ENCODE data around the gene PIGO. TPM values are rescaled to one million over a fixed set of nuclear protein-coding genes. Genes with fewer than 3 reads are reported as not detected.

PIGO gene
- total RNA-seq, 1 experiment from 2014 or later: 23.4 TPM

GRCh38 chr9:35103660-35104191, 7.3 kb upstream of the PIGO start:
- no peak overlapping the region for H2AK5ac ChIP-seq (ENCODE audit: insufficient read length, low read length)
- H4K5ac ChIP-seq (ENCODE audit: insufficient read length, low read depth, low read length): no peak overlapping the region
- H3K9me3 ChIP-seq (ENCODE audit: control insufficient read depth, low read depth, low read length): no peaks in the 10 kb centered on the region
- WGBS (ENCODE audit: extremely low coverage, insufficient read length, low lambda C conversion rate): no CpG with 5 or more reads among the region's 5 CpGs
- H3K56ac ChIP-seq (ENCODE audit: insufficient read length, low read depth, low read length): no peak overlapping the region
- peak overlapping the region; percentile 72 for H3K4me2 ChIP-seq (ENCODE audit: insufficient read depth, insufficient read length, low read length)
- H2BK15ac ChIP-seq (ENCODE audit: low read depth, low read length): no peak overlapping the region
- no peaks in the 10 kb centered on the region; a peak in 1 of 5 replicates for H3K9me3 Mint-ChIP-seq
- no peak overlapping the region for H2BK12ac ChIP-seq (ENCODE audit: insufficient read length, low read depth, low read length)
- no peak overlapping the region for H2BK5ac ChIP-seq (ENCODE audit: insufficient read length, low read length)
- H3K79me1 ChIP-seq (ENCODE audit: insufficient read depth, low read depth, low read length, poor library complexity, severe bottlenecking): peaks cover 9% of the 10 kb centered on the region
- H3K4me3 Mint-ChIP-seq: peak overlapping the region; percentile 97 to 98
- H3K23ac ChIP-seq (ENCODE audit: insufficient read length, low read depth, low read length): no peak overlapping the region
- no peak overlapping the region for H2BK20ac ChIP-seq (ENCODE audit: low read depth, low read length, poor library complexity, severe bottlenecking)
- no peaks in the 10 kb centered on the region for H3K27me3 ChIP-seq (ENCODE audit: insufficient read depth, low read length)
- H3K4me1 Mint-ChIP-seq: peaks cover 12 to 19% of the 10 kb centered on the region in 2 experiments
- H3K27ac ChIP-seq (ENCODE audit: insufficient read length, low read depth, low read length): peak overlapping the region; percentile 72
- no peaks in the 10 kb centered on the region for H4K20me1 ChIP-seq (ENCODE audit: control insufficient read depth, insufficient read depth, insufficient read length)
- H3K36me3 Mint-ChIP-seq (ENCODE audit: insufficient read depth in 1 of 3, low read depth in 3 of 3): peaks cover 22 to 47% (median 43%) of the 10 kb centered on the region in 3 experiments
- TF ChIP-seq CTCF (conservative IDR thresholded peaks at IDR 0.05): no peak
- H3K27me3 Mint-ChIP-seq (ENCODE audit: low read depth): no peaks in the 10 kb centered on the region
- peak overlapping the region; percentile 84 for H3T11ph ChIP-seq (ENCODE audit: low read length)
- peak overlapping the region; percentile 92 to 100 (median 100) for H3K27ac Mint-ChIP-seq
- no peak overlapping the region for H4K8ac ChIP-seq (replicated peaks; ENCODE audit: insufficient read length, low read depth, low read length)
- H4K91ac ChIP-seq (ENCODE audit: insufficient read length, low read depth, low read length): peak overlapping the region; percentile 29
- H3K14ac ChIP-seq (ENCODE audit: insufficient read depth, low read length): peak overlapping the region; percentile 84; the same call in 1 of the 2 replicates
- H2AFZ ChIP-seq (ENCODE audit: low read length): no peak overlapping the region
- peak overlapping the region; percentile 14 for H2BK120ac ChIP-seq (ENCODE audit: low read depth, low read length, poor library complexity, severe bottlenecking)
- H3K18ac ChIP-seq (ENCODE audit: insufficient read length, low read depth, low read length): peak overlapping the region; percentile 86
- H3K4ac ChIP-seq (ENCODE audit: low read depth, low read length): peak overlapping the region; percentile 26; the same call in 1 of the 2 replicates
- peaks cover 10% of the 10 kb centered on the region for H3K23me2 ChIP-seq (ENCODE audit: insufficient read length, low read depth, low read length, poor library complexity, severe bottlenecking)
- H3K4me1 ChIP-seq (ENCODE audit: insufficient read depth, low read length): no peaks in the 10 kb centered on the region
- peak overlapping the region; percentile 29 for H3K9ac ChIP-seq (ENCODE audit: extremely low read depth, insufficient read length, low read length)
- DNase-seq: no peak
- peaks cover 5% of the 10 kb centered on the region; the same call in 1 of the 2 replicates for H3K79me2 ChIP-seq (ENCODE audit: insufficient read depth, low read length)

All from H9 (cell line).